ENCODE data around the gene TMEM31. TPM values are rescaled to one million over a fixed set of nuclear protein-coding genes. Genes with fewer than 3 reads are reported as not detected.

TMEM31 gene
- total RNA-seq, 1 experiment from 2014 or later: not detected

DNA sequence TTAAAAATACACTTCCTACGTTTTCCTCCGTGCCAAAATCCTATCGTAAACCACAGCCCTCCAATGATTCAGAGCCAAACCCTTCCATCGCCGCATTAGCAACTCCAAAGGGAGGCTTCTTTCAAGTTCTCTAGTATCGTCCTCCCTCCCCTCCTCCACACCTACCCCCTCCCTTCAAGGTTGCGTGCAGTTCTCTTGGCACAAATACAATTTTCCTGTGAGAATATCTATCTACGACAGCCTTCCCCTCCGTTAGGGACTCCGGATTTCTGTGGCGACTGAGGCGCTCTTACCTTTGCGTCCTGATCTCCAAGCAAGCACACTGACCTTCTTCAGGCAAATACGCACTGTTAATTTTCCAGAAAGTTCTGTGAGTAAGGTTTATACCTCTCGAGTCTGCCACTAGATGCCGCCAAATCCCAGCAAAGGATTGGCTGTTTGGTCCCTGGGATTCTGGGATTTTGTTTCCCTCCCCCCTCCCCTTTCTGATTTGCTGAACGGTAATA lies 23.0 kb upstream of the TMEM31 start:
- BruUV-seq (replicated peaks): no TSS peak
- Histone ChIP-seq H3K4me3 (replicated peaks in 1 of 2; ENCODE audit: low read depth in 1 of 2, low read length in 2 of 2) (peak overlapping the region; percentile 56 to 77), H4K20me1 (ENCODE audit: insufficient read depth) (no peaks in the 10 kb centered on the region), H3K4me1 (ENCODE audit: control insufficient read depth in 1 of 2, insufficient read depth in 2 of 2, low read length in 2 of 2) (peaks cover 2 to 17% of the 10 kb centered on the region in 2 experiments; a peak in 3 of 4 replicates), H3K9me3 (ENCODE audit: control insufficient read depth in 1 of 2, insufficient read depth in 1 of 2, low read depth in 1 of 2, low read length in 2 of 2) (no peaks in the 10 kb centered on the region), H3K27ac (ENCODE audit: low read depth, low read length) (peak overlapping the region; percentile 94), H3K79me2 (ENCODE audit: insufficient read depth, low read length) (peaks cover 35% of the 10 kb centered on the region), H3K36me3 (ENCODE audit: control insufficient read depth in 1 of 2, insufficient read depth in 2 of 2, low read length in 2 of 2) (peaks cover 16 to 17% of the 10 kb centered on the region in 2 experiments), H3K4me2 (ENCODE audit: low read length) (peak overlapping the region; percentile 83), H3K9me2 (ENCODE audit: insufficient read depth) (no peaks in the 10 kb centered on the region), H3K9ac (ENCODE audit: low read length) (peak overlapping the region; percentile 74), H3K27me3 (ENCODE audit: insufficient read depth, low read length) (no peaks in the 10 kb centered on the region), H2AFZ (ENCODE audit: low read depth, low read length, poor library complexity, severe bottlenecking) (peak overlapping the region; percentile 9)
- ChIA-PET POLR2A (no interaction called here), RAD21 (ENCODE audit: low non-redundant PET in 1 of 2, low total read pairs in 2 of 2, uncharacterized antibody in 2 of 2, unreplicated experiment in 2 of 2) (no interaction called here), CTCF (interaction anchor here (1.0 kb wide), 1 partner anchor 24 kb away, joined by 7 read pairs; no protein-coding TSS in a partner anchor)
- peak; percentile 24 for ATAC-seq
- DNase-seq (ENCODE audit: low read depth, low spot score): peak; percentile 64
- intact Hi-C loops (cut with micrococcal nuclease): loop anchor here (1.0 to 5.0 kb wide), 3 partner anchors 86 to 155 kb away; no protein-coding TSS in a partner anchor
- TF ChIP-seq, protein P1, sequence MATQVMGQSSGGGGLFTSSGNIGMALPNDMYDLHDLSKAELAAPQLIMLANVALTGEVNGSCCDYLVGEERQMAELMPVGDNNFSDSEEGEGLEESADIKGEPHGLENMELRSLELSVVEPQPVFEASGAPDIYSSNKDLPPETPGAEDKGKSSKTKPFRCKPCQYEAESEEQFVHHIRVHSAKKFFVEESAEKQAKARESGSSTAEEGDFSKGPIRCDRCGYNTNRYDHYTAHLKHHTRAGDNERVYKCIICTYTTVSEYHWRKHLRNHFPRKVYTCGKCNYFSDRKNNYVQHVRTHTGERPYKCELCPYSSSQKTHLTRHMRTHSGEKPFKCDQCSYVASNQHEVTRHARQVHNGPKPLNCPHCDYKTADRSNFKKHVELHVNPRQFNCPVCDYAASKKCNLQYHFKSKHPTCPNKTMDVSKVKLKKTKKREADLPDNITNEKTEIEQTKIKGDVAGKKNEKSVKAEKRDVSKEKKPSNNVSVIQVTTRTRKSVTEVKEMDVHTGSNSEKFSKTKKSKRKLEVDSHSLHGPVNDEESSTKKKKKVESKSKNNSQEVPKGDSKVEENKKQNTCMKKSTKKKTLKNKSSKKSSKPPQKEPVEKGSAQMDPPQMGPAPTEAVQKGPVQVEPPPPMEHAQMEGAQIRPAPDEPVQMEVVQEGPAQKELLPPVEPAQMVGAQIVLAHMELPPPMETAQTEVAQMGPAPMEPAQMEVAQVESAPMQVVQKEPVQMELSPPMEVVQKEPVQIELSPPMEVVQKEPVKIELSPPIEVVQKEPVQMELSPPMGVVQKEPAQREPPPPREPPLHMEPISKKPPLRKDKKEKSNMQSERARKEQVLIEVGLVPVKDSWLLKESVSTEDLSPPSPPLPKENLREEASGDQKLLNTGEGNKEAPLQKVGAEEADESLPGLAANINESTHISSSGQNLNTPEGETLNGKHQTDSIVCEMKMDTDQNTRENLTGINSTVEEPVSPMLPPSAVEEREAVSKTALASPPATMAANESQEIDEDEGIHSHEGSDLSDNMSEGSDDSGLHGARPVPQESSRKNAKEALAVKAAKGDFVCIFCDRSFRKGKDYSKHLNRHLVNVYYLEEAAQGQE (IDR thresholded peaks at IDR 0.05; ENCODE audit: low read depth): no peak
- TF ChIP-seq ELF1 (IDR thresholded peaks at IDR 0.05; ENCODE audit: borderline replicate concordance, low read depth) (no peak), SP1 (IDR thresholded peaks at IDR 0.05; ENCODE audit: low read depth) (no peak), SIN3A (IDR thresholded peaks at IDR 0.05; ENCODE audit: low read depth) (no peak), JUND (IDR thresholded peaks at IDR 0.05) (no peak), EGR1 (IDR thresholded peaks at IDR 0.05; ENCODE audit: low read depth) (no peak), YY1 (IDR thresholded peaks at IDR 0.05; ENCODE audit: extremely low read depth, insufficient replicate concordance, low read depth, low read length) (no peak), POLR2AphosphoS5 (IDR thresholded peaks at IDR 0.05; ENCODE audit: low read depth, low read length) (peak; percentile 46; the same call in 1 of the 2 replicates), CEBPB (IDR thresholded peaks at IDR 0.05; ENCODE audit: low read depth) (no peak), FOSL1 (IDR thresholded peaks at IDR 0.05; ENCODE audit: low read depth) (no peak)
- TF ChIP-seq, protein P2, sequence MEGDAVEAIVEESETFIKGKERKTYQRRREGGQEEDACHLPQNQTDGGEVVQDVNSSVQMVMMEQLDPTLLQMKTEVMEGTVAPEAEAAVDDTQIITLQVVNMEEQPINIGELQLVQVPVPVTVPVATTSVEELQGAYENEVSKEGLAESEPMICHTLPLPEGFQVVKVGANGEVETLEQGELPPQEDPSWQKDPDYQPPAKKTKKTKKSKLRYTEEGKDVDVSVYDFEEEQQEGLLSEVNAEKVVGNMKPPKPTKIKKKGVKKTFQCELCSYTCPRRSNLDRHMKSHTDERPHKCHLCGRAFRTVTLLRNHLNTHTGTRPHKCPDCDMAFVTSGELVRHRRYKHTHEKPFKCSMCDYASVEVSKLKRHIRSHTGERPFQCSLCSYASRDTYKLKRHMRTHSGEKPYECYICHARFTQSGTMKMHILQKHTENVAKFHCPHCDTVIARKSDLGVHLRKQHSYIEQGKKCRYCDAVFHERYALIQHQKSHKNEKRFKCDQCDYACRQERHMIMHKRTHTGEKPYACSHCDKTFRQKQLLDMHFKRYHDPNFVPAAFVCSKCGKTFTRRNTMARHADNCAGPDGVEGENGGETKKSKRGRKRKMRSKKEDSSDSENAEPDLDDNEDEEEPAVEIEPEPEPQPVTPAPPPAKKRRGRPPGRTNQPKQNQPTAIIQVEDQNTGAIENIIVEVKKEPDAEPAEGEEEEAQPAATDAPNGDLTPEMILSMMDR (IDR thresholded peaks at IDR 0.05 in 2 of 3, conservative IDR thresholded peaks at IDR 0.05 in 1 of 3; ENCODE audit: borderline replicate concordance in 1 of 3, insufficient read depth in 1 of 3, low read depth in 2 of 3, low read length in 2 of 3): peak in 2 of 3 experiments; percentile 63 to 67; a peak in 4 of 6 replicates

All from HCT116 (cell line).